ENCODE data around the gene MRPS2.
"Not testable (repeated sequence)": the region's sequence is repeated elsewhere in the genome, so short reads cannot be mapped to it uniquely, and the experiment has no call there.

Gene MRPS2

GRCh38 chr9:135534826-135535225 lies 34.3 kb downstream of the MRPS2 start:
- DNase-seq: not testable (repeated sequence)

GRCh38 chr9:135535631-135536030 lies 35.1 kb downstream of the MRPS2 start:
- not testable (repeated sequence) for DNase-seq

GRCh38 chr9:135536216-135536615 lies 35.7 kb downstream of the MRPS2 start:
- peak; percentile 79 for DNase-seq

GRCh38 chr9:135543262-135543894 lies 42.9 kb downstream of the MRPS2 start:
- not testable (repeated sequence) for DNase-seq

DNA sequence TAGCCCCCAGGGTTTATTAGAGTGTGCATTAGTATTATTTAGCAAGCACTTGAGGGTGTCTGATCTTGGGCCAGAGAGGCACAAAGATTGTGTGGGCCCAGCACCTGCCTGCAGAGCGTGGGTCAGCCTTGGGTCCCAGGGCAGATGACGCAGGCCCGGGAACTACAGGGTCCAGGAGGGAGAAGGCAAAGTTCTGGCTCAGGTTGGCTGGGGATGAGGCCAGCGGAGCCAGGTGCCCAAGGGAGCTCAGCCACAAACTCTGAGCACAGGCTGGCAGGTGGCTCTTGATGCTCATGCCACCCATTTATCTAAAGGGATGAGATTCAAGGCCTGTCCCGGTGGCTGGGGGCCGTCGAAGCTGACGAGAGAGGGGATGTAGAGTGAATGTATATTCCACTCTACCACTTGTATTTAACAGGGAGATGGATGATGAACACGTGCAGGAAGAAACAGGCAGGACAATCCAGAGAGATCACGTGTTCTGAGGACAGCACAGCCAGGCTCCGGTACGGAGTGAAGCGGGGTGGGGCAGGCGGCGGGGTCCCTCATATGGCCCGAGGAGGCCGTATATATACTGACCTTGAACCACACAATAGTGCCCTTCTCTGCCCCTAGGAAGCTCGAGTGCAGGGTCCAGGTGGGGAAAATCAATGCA lies 44.6 kb downstream of the MRPS2 start:
- no peak for DNase-seq

GRCh38 chr9:135545646-135546176 lies 45.2 kb downstream of the MRPS2 start, which contains the start of gene OBP2A:
TSS of gene OBP2A (plus strand) at chr9:135546126. CDS start at chr9:135546181, 55 bp downstream.
- DNase-seq: not testable (repeated sequence)

- not testable (repeated sequence) for DNase-seq
Measured at GRCh38 chr9:135546792-135547617, 46.5 kb downstream of the MRPS2 start.

DNA sequence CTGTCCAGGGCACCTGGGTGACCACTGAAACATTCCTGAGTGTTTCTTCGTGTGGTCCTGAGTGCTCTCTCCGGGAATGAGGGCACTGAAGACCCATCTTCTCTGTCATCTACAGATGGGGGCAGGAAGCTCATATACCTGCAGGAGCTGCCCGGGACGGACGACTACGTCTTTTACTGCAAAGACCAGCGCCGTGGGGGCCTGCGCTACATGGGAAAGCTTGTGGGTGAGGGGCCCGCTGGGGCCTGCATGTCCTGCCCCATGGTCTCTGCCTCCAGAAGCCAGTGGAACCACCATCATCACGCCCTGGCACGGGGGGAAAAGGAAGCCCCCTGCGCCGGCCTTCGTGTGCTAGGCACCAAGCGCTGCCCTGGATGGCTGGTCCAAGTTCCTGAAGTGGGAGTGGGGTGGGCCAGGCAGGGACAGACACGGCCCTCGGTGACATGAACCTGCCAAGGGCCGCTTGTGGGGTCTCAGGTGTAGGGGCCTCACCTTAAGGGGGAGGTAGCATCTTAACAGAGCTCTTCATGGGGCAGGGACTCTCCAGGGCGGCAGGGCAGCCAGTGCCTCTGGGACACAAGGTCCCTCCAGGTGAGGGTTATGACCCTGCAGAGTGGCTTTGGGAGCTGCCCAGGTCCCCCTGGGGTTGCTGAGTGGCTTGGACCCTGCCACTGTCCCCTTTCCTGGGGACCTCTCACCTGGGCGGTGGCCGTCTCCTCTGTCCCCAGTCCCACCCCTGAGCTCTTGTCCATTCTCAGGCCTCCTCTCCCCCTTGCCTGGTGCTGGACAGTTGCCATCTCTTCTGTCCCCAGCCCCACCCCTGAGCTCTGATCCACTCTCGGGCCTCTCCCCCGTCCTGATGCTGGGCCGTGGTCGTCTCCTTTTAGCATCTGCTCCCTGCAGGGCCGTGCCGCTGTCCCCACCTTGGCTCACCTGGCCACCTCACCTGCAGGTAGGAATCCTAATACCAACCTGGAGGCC lies 47.6 kb downstream of the MRPS2 start:
- no peak for DNase-seq

GRCh38 chr9:135549478-135550343 lies 49.2 kb downstream of the MRPS2 start:
- peak; percentile 8 for DNase-seq

GRCh38 chr9:135550344-135550918 lies 49.9 kb downstream of the MRPS2 start:
- peak; percentile 23 for DNase-seq

GRCh38 chr9:135551031-135551430 lies 50.5 kb downstream of the MRPS2 start:
- peak; percentile 16 for DNase-seq

GRCh38 chr9:135551456-135551855 lies 51.0 kb downstream of the MRPS2 start:
- DNase-seq: no peak

DNA sequence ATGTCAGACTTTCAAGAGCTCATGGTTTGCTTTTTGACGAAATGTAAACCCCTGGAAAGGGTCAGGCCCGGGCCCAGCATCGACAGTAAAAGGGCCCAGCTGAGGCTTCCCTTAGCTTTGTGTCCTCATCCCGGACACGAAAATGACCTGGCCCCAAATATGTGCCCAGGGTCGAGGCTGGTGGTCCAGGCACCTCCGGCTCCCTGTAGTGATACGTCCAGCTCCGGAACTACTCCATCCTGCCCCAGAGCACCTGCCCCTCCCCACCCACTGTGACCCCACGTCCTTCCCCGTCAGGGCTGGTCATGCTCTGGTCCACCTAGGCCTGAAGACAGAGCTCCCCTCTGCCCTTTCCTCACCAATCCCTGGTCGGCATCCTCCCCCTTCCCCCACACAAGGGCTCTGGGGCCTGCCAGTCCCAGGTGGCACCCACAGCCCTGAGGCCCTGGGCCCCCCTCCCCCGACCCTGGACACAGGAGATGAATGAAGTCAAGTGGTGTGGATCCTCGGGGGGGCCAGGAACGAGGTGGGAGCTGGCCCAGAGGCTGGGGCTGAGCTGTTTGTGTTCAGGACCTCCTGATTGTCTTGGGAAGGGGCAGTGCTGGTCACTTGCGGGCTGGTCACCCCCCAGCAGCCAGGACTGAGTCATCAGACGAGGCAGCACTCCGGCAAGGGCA lies 51.7 kb downstream of the MRPS2 start:
- DNase-seq: no peak

DNA sequence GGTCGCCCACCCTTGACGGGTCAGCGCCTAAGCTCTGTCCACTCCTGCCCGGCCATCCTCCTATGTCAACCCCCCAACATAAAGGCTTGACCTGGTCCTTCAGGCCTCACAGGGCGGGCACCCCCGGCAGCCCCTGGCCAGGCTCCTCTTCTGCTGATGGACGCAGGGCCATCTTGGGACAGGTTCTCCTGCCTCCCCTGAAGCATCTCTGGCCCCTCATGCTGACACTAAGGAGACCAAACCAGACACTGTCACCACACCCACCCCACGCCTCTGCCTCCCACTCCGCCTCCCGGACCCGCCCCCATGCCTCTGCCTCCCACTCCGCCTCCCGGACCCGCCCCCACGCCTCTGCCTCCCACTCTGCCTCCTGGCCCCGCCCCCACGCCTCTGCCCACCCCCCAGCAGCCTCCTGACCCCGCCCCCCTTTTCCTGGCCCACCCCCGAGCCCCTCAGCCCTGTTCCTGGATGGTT lies 52.3 kb downstream of the MRPS2 start:
- no peak for DNase-seq

Data from femur (tissue), 1 donor.